ENCODE measurements around the gene NPY2R. TPM values are rescaled to one million over a fixed set of nuclear protein-coding genes. Genes with fewer than 3 reads are reported as not detected.

NPY2R gene, protein sequence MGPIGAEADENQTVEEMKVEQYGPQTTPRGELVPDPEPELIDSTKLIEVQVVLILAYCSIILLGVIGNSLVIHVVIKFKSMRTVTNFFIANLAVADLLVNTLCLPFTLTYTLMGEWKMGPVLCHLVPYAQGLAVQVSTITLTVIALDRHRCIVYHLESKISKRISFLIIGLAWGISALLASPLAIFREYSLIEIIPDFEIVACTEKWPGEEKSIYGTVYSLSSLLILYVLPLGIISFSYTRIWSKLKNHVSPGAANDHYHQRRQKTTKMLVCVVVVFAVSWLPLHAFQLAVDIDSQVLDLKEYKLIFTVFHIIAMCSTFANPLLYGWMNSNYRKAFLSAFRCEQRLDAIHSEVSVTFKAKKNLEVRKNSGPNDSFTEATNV
- total RNA-seq = 0.27 TPM
- long read RNA-seq = 0 reads

DNA sequence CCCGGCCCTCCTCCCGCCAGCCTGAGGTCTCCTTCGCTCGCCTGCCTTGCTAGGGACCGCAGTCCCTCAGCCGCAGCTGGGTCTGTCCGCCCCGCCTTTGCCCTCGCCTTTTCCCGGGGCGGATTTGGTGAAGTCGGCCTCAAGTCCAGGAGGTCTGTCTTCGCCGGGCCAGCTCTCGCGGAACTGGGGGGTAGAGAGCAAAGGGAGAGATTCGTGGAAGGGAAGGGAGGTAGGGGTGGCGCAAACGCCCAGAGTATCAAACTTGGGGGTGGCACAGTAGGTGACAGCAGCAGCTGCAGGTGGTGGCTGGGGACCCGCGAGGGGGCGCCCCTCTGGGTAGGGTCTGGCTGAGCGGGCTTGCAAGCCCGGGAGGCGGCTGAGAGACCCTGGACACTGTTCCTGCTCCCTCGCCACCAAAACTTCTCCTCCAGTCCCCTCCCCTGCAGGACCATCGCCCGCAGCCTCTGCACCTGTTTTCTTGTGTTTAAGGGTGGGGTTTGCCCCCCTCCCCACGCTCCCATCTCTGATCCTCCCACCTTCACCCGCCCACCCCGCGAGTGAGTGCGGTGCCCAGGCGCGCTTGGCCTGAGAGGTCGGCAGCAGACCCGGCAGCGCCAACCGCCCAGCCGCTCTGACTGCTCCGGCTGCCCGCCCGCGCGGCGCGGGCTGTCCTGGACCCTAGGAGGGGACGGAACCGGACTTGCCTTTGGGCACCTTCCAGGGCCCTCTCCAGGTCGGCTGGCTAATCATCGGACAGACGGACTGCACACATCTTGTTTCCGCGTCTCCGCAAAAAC, at the start of gene NPY2R:
TSS of gene NPY2R (plus strand) at position 379 of the 797 bp plus-strand sequence. CDS start 5,304 bp downstream, outside the sequence.
- DNase-seq (peak; percentile 41), ATAC-seq (peak; percentile 51 to 58)
- Histone ChIP-seq H3K4me1 (peaks cover 8% of the 10 kb centered on the region), H3K36me3 (no peaks in the 10 kb centered on the region), H3K27me3 (ENCODE audit: low read depth) (peaks cover 37% of the 10 kb centered on the region), H3K27ac (no peak within 1 kb of the TSS), H3K9me3 (no peaks in the 10 kb centered on the region), H3K4me3 (peak within 1 kb of the TSS; percentile 29)
- intact Hi-C loops (cut with DNase I) = no loop called here
- TF ChIP-seq, protein P1, sequence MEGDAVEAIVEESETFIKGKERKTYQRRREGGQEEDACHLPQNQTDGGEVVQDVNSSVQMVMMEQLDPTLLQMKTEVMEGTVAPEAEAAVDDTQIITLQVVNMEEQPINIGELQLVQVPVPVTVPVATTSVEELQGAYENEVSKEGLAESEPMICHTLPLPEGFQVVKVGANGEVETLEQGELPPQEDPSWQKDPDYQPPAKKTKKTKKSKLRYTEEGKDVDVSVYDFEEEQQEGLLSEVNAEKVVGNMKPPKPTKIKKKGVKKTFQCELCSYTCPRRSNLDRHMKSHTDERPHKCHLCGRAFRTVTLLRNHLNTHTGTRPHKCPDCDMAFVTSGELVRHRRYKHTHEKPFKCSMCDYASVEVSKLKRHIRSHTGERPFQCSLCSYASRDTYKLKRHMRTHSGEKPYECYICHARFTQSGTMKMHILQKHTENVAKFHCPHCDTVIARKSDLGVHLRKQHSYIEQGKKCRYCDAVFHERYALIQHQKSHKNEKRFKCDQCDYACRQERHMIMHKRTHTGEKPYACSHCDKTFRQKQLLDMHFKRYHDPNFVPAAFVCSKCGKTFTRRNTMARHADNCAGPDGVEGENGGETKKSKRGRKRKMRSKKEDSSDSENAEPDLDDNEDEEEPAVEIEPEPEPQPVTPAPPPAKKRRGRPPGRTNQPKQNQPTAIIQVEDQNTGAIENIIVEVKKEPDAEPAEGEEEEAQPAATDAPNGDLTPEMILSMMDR (IDR thresholded peaks at IDR 0.05) = no peak

DNA sequence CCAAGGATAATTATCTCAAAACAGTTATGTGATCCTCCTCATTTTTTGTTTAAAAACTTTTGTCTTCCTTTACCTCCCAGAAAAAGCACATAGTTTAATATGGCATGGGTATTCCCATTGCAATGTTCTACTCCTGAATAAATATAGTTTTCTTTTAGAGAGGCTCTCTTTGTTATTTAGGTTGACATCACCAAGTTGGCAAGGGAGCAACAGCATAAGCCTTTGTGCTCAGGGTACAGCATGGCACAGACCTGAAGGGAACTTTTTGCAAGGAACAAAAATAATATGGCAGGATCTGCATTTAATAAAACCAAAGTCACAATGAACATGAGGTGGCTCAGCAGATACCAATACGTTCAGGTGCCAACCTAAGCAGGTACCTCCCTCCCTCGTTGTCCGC, 47.1 kb upstream of the NPY2R start:
- Histone ChIP-seq H3K36me3 (no peaks in the 10 kb centered on the region), H3K27me3 (ENCODE audit: low read depth) (no peaks in the 10 kb centered on the region), H3K9me3 (no peaks in the 10 kb centered on the region), H3K27ac (no peak overlapping the region), H3K4me1 (no peaks in the 10 kb centered on the region), H3K4me3 (no peak overlapping the region)
- TF ChIP-seq, protein P1 (IDR thresholded peaks at IDR 0.05) = no peak
- ATAC-seq (no peak), DNase-seq (no peak)
- intact Hi-C loops (cut with DNase I) = no loop called here

DNA sequence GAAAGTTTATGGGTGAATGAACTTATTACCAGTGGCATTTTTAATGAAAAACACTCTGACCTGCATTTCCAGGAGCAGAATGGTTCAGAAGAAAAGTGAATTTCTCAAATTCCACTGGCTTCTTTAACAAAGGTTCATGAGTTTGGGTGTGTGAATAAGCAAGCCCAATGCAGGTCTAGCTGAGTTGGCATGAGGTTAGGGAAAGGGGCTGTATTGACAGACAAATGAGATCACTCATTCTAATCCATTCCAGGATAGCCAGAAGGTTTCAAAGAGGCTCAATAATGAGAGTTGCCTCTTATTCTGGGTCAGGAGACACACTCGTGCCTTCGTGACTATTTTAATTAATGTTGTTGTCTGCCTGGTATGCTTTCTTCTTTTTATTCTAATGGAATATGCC, 43.7 kb upstream of the NPY2R start:
- no peak overlapping the region for H3K4me3 ChIP-seq
- H3K36me3 ChIP-seq = no peaks in the 10 kb centered on the region
- no peaks in the 10 kb centered on the region for H3K4me1 ChIP-seq
- intact Hi-C loops (cut with DNase I) = no loop called here
- H3K27ac ChIP-seq = no peak overlapping the region
- DNase-seq (no peak), ATAC-seq (no peak)
- no peaks in the 10 kb centered on the region for H3K9me3 ChIP-seq
- H3K27me3 ChIP-seq (ENCODE audit: low read depth) = no peaks in the 10 kb centered on the region
- TF ChIP-seq, protein P1 (IDR thresholded peaks at IDR 0.05) = no peak

DNA sequence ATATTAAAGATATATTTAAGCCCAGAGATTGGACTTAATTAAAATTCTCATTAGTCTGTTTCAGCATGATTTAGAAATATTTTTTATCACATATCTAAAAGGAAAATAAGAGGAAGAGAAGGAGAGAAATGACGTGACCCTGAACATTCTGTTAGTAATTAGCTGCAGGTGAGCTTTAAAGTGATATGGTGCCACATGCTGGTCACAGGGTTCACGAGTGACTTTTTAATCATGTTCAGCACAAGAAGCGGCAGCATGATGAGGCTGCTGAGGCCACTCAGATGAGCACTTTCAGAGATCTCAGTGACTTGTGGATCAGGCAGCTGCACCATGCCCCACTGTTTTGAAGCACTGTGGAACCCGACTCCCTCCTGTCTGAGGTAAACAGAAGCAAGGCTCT, 37.9 kb upstream of the NPY2R start:
- Histone ChIP-seq H3K27me3 (ENCODE audit: low read depth) (no peaks in the 10 kb centered on the region), H3K36me3 (no peaks in the 10 kb centered on the region), H3K4me1 (no peaks in the 10 kb centered on the region), H3K9me3 (no peaks in the 10 kb centered on the region), H3K4me3 (no peak overlapping the region), H3K27ac (no peak overlapping the region)
- TF ChIP-seq, protein P1 (IDR thresholded peaks at IDR 0.05) = no peak
- intact Hi-C loops (cut with DNase I) = no loop called here
- DNase-seq = no peak
- ATAC-seq = no peak

DNA sequence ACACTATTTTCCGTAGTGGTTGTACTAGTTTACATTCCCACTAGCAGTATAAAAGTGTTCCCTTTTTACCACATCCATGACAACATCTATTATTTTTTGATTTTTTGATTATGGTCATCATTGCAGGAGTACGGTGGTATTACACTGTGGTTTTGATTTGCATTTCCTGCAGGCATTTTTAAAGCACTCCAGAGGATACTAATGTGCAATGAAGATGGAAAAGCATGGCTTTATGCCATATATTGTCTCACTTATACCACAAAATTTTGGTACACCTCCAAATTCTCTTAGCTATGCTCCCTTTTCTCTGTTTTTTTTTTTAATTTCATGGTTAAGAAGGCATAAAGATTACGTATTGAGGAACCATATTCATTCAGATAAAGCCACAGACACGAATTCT, 35.1 kb upstream of the NPY2R start:
- H3K27me3 ChIP-seq (ENCODE audit: low read depth) = no peaks in the 10 kb centered on the region
- H3K27ac ChIP-seq = no peak overlapping the region
- ATAC-seq = no peak
- intact Hi-C loops (cut with DNase I) = no loop called here
- TF ChIP-seq, protein P1 (IDR thresholded peaks at IDR 0.05) = no peak
- H3K36me3 ChIP-seq = no peaks in the 10 kb centered on the region
- no peak for DNase-seq
- no peaks in the 10 kb centered on the region for H3K9me3 ChIP-seq
- no peaks in the 10 kb centered on the region for H3K4me1 ChIP-seq
- H3K4me3 ChIP-seq = no peak overlapping the region
